OCI-LY7 (cell line): ENCODE data around the gene LENG1. TPM values are rescaled to one million over a fixed set of nuclear protein-coding genes. Genes with fewer than 3 reads are reported as not detected.

Source experiments
- BruUV-seq: library from RNA; stranded (reverse); fragments of 400-500 nt; replicated peaks from 2 replicates; lab custom pipeline; 2021; lab: Mats Ljungman, UMichigan
- CTCF ChIA-PET: fragments of 300-600 bp; sonication (Branson Sonifier 250); formaldehyde crosslinking; loops from one replicate; lab custom pipeline; 2022; ENCODE audit warnings: antibody characterized with exemption; ENCODE audit not compliant: unreplicated experiment; lab: Charles Lee
- POLR2A ChIA-PET: fragments of 300-600 bp; sonication (Branson Sonifier 250); formaldehyde crosslinking; loops from one replicate; lab custom pipeline; 2022; ENCODE audit warnings: antibody characterized with exemption; lab: Charles Lee
- DNase-seq: peaks from one replicate; pipeline ENCODE4 v3.0.0-alpha.2; 2015; ENCODE audit warnings: low spot score
- H2AFZ ChIP-seq: fragments of 200-600 bp; sonication (generic), shearing (Covaris generic); 2 replicates; pipeline ENCODE4 v1.6.1; 2014; ENCODE audit warnings: mild to moderate bottlenecking, antibody characterized with exemption, low read length, moderate library complexity
- H3K27ac ChIP-seq: fragments of 200-600 bp; sonication (generic); 2 replicates; pipeline ENCODE4 v1.5.1; 2014; ENCODE audit warnings: mixed run types, low read depth, mild to moderate bottlenecking, moderate library complexity, low read length, inconsistent platforms; ENCODE audit not compliant: poor library complexity, severe bottlenecking
- H3K36me3 ChIP-seq: fragments of 200-600 bp; sonication (generic); 2 replicates; pipeline ENCODE4 v1.6.1; 2014; ENCODE audit warnings: mild to moderate bottlenecking, antibody characterized with exemption, low read length, moderate library complexity, mixed read lengths; ENCODE audit not compliant: insufficient read depth
- H3K4me1 ChIP-seq: fragments of 200-600 bp; sonication (generic); 2 replicates; pipeline ENCODE4 v1.5.1; 2014; ENCODE audit warnings: mild to moderate bottlenecking, low read length; ENCODE audit not compliant: insufficient read depth, poor library complexity, severe bottlenecking
- H3K4me2 ChIP-seq: fragments of 200-600 bp; sonication (generic); 2 replicates; pipeline ENCODE4 v1.6.1; 2014; ENCODE audit warnings: mild to moderate bottlenecking, low read length
- H3K4me3 ChIP-seq: fragments of 200-600 bp; sonication (generic); 2 replicates; pipeline ENCODE4 v1.5.1; 2014; ENCODE audit warnings: mild to moderate bottlenecking, low read depth, low read length; ENCODE audit not compliant: poor library complexity, severe bottlenecking
- H3K79me2 ChIP-seq: fragments of 200-600 bp; sonication (generic); 2 replicates; pipeline ENCODE4 v1.6.1; 2016; ENCODE audit warnings: low read depth, mild to moderate bottlenecking, low read length, moderate library complexity, mixed read lengths; ENCODE audit not compliant: insufficient read depth
- H3K9me2 ChIP-seq: fragments of 200-600 bp; sonication (generic); 2 replicates; pipeline ENCODE4 v1.6.1; 2016; ENCODE audit warnings: mild to moderate bottlenecking, low read length, mixed read lengths; ENCODE audit not compliant: insufficient read depth
- H3K9me3 ChIP-seq: fragments of 200-600 bp; sonication (generic); 2 replicates; pipeline ENCODE4 v1.6.1; 2014; ENCODE audit warnings: mild to moderate bottlenecking, mixed run types, low read length, mixed read lengths
- H4K20me1 ChIP-seq: fragments of 200-600 bp; sonication (generic); 2 replicates; pipeline ENCODE4 v1.6.1; 2014; ENCODE audit warnings: mild to moderate bottlenecking, antibody characterized with exemption, low read length, moderate library complexity, mixed read lengths; ENCODE audit not compliant: insufficient read depth
- EZH2phosphoT487 ChIP-seq: fragments of 200-600 bp; sonication (generic); IDR thresholded peaks from 2 replicates; pipeline ENCODE4 v1.6.1; 2018; ENCODE audit warnings: low read depth, borderline replicate concordance, mild to moderate bottlenecking, mixed run types, antibody characterized with exemption, low read length, moderate library complexity, mixed read lengths
- intact Hi-C: fragments of 100-400 bp; cut with micrococcal nuclease; formaldehyde crosslinking; loops from one replicate; pipeline ENCODE4 v1.10.0; 2022; ENCODE audit not compliant: unreplicated experiment
- total RNA-seq, 2 experiments: library from RNA; depleted of rRNA in 1 of 2; stranded (reverse); fragments of >200 nt in 1 of 2; shearing (Covaris generic) in 1 of 2; gene quantifications; 2 replicates each; pipeline ENCODE4 v1.2.3, GENCODE V29; 2014 to 2022
- TF ChIP-seq, protein P1 (sequence below): fragments of 200-600 bp; sonication (generic); conservative IDR thresholded peaks from 2 replicates; pipeline ENCODE4 v1.5.1; 2014; ENCODE audit warnings: mild to moderate bottlenecking, antibody characterized with exemption, low read length, moderate library complexity, mixed read lengths

LENG1 gene
- total RNA-seq, 2 experiments from 2014 or later = 4.7 to 8.0 TPM

DNA sequence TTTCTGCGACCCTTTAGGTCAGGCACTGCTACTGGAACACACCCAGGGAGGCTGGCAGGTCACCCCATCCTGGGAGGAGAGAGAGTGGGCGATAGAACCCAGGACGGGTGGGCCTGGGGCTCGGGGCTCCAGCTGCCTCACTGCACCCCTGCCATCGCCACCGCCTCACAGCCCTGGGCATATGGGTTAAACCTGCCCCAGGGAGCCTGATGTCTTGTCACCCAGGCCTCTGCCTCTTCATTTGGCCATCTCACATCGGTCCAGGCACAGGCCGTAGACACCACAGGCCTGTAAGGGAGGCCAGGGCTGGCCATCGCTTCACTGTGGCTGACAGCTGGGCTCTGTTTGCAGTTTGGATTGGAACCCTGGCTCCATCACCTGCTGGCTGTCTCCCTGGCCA lies 33.8 kb downstream of the LENG1 start:
- Histone ChIP-seq H3K79me2 (no peaks in the 10 kb centered on the region), H3K4me3 (no peak overlapping the region), H3K9me2 (no peaks in the 10 kb centered on the region), H3K4me2 (no peak overlapping the region), H2AFZ (no peak overlapping the region), H3K36me3 (peaks cover 80% of the 10 kb centered on the region), H3K9me3 (no peaks in the 10 kb centered on the region), H4K20me1 (no peaks in the 10 kb centered on the region), H3K4me1 (no peaks in the 10 kb centered on the region), H3K27ac (no peak overlapping the region)
- no TSS peak for BruUV-seq
- ChIA-PET POLR2A (no interaction called here), CTCF (no interaction called here)
- intact Hi-C loops = no loop called here
- DNase-seq = no peak
- TF ChIP-seq, protein P1, sequence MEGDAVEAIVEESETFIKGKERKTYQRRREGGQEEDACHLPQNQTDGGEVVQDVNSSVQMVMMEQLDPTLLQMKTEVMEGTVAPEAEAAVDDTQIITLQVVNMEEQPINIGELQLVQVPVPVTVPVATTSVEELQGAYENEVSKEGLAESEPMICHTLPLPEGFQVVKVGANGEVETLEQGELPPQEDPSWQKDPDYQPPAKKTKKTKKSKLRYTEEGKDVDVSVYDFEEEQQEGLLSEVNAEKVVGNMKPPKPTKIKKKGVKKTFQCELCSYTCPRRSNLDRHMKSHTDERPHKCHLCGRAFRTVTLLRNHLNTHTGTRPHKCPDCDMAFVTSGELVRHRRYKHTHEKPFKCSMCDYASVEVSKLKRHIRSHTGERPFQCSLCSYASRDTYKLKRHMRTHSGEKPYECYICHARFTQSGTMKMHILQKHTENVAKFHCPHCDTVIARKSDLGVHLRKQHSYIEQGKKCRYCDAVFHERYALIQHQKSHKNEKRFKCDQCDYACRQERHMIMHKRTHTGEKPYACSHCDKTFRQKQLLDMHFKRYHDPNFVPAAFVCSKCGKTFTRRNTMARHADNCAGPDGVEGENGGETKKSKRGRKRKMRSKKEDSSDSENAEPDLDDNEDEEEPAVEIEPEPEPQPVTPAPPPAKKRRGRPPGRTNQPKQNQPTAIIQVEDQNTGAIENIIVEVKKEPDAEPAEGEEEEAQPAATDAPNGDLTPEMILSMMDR = no peak
- no peak for TF ChIP-seq EZH2phosphoT487

DNA sequence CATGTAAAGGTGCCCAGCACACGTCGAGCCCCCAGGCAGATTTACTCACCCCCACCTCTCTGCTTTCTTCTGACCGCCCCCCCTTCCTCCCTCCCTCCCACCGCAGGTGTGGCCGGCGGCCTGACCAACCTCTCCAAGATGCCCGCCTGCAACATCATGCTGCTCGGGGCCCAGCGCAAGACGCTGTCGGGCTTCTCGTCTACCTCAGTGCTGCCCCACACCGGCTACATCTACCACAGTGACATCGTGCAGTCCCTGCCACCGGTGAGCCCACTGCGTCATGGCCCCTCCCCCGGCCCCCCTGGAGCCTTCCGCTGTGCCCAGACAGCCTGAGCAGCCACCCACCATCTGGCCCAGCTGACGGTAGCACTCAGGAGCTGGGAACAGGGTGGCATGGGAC lies 35.1 kb downstream of the LENG1 start:
- ChIA-PET POLR2A (no interaction called here), CTCF (no interaction called here)
- no TSS peak for BruUV-seq

DNA sequence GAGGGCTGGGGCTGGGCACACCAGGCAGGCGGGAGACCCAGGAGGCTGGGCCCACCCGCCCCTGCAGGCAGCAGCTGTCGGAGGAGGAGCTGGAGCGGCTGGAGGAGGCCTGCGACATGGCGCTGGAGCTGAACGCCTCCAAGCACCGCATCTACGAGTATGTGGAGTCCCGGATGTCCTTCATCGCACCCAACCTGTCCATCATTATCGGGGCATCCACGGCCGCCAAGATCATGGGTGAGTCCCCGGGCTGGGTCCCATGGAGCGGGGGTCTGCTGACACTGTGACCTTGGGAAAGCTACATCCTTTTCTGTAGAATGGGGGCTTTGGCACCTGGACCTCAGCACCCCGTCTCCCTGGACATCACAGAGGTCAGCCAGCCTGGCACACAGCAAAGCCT lies 35.8 kb downstream of the LENG1 start:
- ChIA-PET CTCF (no interaction called here), POLR2A (no interaction called here)
- Histone ChIP-seq H3K27ac (no peak overlapping the region), H3K4me1 (no peaks in the 10 kb centered on the region), H3K4me3 (no peak overlapping the region), H3K4me2 (no peak overlapping the region), H3K36me3 (peaks cover 84% of the 10 kb centered on the region), H3K79me2 (no peaks in the 10 kb centered on the region), H3K9me3 (no peaks in the 10 kb centered on the region), H2AFZ (no peak overlapping the region), H3K9me2 (no peaks in the 10 kb centered on the region), H4K20me1 (no peaks in the 10 kb centered on the region)
- DNase-seq = no peak
- TF ChIP-seq EZH2phosphoT487 = no peak
- TF ChIP-seq, protein P1 = no peak
- BruUV-seq = no TSS peak
- intact Hi-C loops = no loop called here

More for the DNA sequence above, 35.1 kb downstream of the LENG1 start:
- H3K9me2 ChIP-seq = no peaks in the 10 kb centered on the region
- no peaks in the 10 kb centered on the region for H3K4me1 ChIP-seq
- TF ChIP-seq EZH2phosphoT487 = no peak
- TF ChIP-seq, protein P1 = no peak
- H3K4me3 ChIP-seq = no peak overlapping the region
- no peaks in the 10 kb centered on the region for H4K20me1 ChIP-seq
- no peak overlapping the region for H2AFZ ChIP-seq
- H3K36me3 ChIP-seq = peaks cover 86% of the 10 kb centered on the region
- no peaks in the 10 kb centered on the region for H3K79me2 ChIP-seq
- H3K4me2 ChIP-seq = no peak overlapping the region
- no peak for DNase-seq
- intact Hi-C loops = no loop called here
- no peaks in the 10 kb centered on the region for H3K9me3 ChIP-seq
- H3K27ac ChIP-seq = no peak overlapping the region
